Fibroblast of lung (primary cell): ENCODE data around the gene DUSP3. TPM values are rescaled to one million over a fixed set of nuclear protein-coding genes. Genes with fewer than 3 reads are reported as not detected.

Experiments used
- DNase-seq, 2 donors: peaks; one replicate each; pipeline versions ENCODE4 v3.0.0 to v3.0.0-alpha.2; 2010; ENCODE audit warnings: low read depth in 2 of 2
- H2AFZ ChIP-seq: 2 replicates; pipeline ENCODE4 v1.5.1; 2012; ENCODE audit warnings: low read length, control low read depth, inconsistent platforms
- H3K27ac ChIP-seq: 2 replicates; pipeline ENCODE4 v1.5.1; 2011; ENCODE audit warnings: low read length, control low read depth; ENCODE audit not compliant: insufficient read depth
- H3K27me3 ChIP-seq: 2 replicates; pipeline ENCODE4 v1.5.1; 2011; ENCODE audit warnings: mild to moderate bottlenecking, low read length; ENCODE audit not compliant: control insufficient read depth, insufficient read depth
- H3K36me3 ChIP-seq: 2 replicates; pipeline ENCODE4 v1.5.1; 2011; ENCODE audit warnings: low read length; ENCODE audit not compliant: control insufficient read depth, insufficient read depth
- H3K4me1 ChIP-seq: 2 replicates; pipeline ENCODE4 v1.5.1; 2011; ENCODE audit warnings: low read length; ENCODE audit not compliant: control insufficient read depth, insufficient read depth; ENCODE audit errors: extremely low read depth
- H3K4me2 ChIP-seq: 2 replicates; pipeline ENCODE4 v1.5.1; 2011; ENCODE audit warnings: low read length, control low read depth; ENCODE audit not compliant: insufficient read depth; ENCODE audit errors: extremely low read depth
- H3K4me3 ChIP-seq, 4 experiments: fragments of 200-600 bp in 1 of 4; sonication (generic) in 1 of 4; replicated peaks in 1 of 4; 2 replicates each; pipeline ENCODE4 v1.5.1; 2011 to 2016; ENCODE audit warnings: low read length in 4 of 4, low read depth in 3 of 4, mild to moderate bottlenecking in 3 of 4, control low read depth in 2 of 4, inconsistent platforms in 1 of 4, mixed read lengths in 1 of 4; ENCODE audit not compliant: insufficient read depth in 1 of 4; ENCODE audit errors: control extremely low read depth in 1 of 4
- H3K79me2 ChIP-seq: 2 replicates; pipeline ENCODE4 v1.5.1; 2012; ENCODE audit warnings: mild to moderate bottlenecking, low read length, inconsistent platforms; ENCODE audit not compliant: control insufficient read depth, insufficient read depth
- H3K9ac ChIP-seq: 2 replicates; pipeline ENCODE4 v1.5.1; 2011; ENCODE audit warnings: mild to moderate bottlenecking, low read length, control low read depth; ENCODE audit not compliant: insufficient read depth
- H3K9me3 ChIP-seq: 2 replicates; pipeline ENCODE4 v1.5.1; 2012; ENCODE audit warnings: low read depth, low read length; ENCODE audit not compliant: control insufficient read depth, insufficient read depth
- H4K20me1 ChIP-seq: 2 replicates; pipeline ENCODE4 v1.5.1; 2011; ENCODE audit warnings: low read length; ENCODE audit not compliant: control insufficient read depth, insufficient read depth; ENCODE audit errors: extremely low read depth
- CTCF ChIP-seq, 2 donors: IDR thresholded peaks in 1 of 2; conservative IDR thresholded peaks in 1 of 2; 1 replicate in 1 of 2; 2 replicates in 1 of 2; pipeline ENCODE4 v1.5.1; 2011 to 2012; ENCODE audit warnings: low read length in 2 of 2, control low read depth in 1 of 2, inconsistent platforms in 1 of 2, low read depth in 1 of 2, mild to moderate bottlenecking in 1 of 2
- EZH2 ChIP-seq: IDR thresholded peaks from 2 replicates; pipeline ENCODE4 v1.5.1; 2012; ENCODE audit warnings: low read length, control low read depth, mild to moderate bottlenecking; ENCODE audit errors: missing control alignments
- polyA plus RNA-seq, 2 donors: library from polyadenylated mRNA; depleted of rRNA in 1 of 2; stranded (reverse) in 1 of 2; unstranded in 1 of 2; fragments of >200 nt; gene quantifications; 2 replicates each; pipeline ENCODE4 v1.2.1, GENCODE V29; 2011 to 2012; ENCODE audit warnings: missing spikeins in 1 of 2
- total RNA-seq: library from RNA; depleted of rRNA; stranded (reverse); fragments of >200 nt; gene quantifications from 2 replicates; pipeline ENCODE4 v1.2.1, GENCODE V29; 2014

DUSP3 gene
- total and polyA plus RNA-seq, 2 donors (not counting 1 experiment from before 2014, with no cell fraction given), result 51.2 to 55.9 TPM

GRCh38 chr17:43736389-43736788 lies 42.4 kb downstream of the DUSP3 start:
- no peak for TF ChIP-seq EZH2
- no peak for TF ChIP-seq CTCF (conservative IDR thresholded peaks at IDR 0.05 in 1 of 2, IDR thresholded peaks at IDR 0.05 in 1 of 2; ENCODE audit: low read depth in 1 of 2, low read length in 2 of 2)
- Histone ChIP-seq H3K4me2 (no peak overlapping the region), H3K79me2 (no peaks in the 10 kb centered on the region), H3K9ac (no peak overlapping the region), H4K20me1 (no peaks in the 10 kb centered on the region), H3K36me3 (no peaks in the 10 kb centered on the region), H3K4me1 (peaks cover 2% of the 10 kb centered on the region), H3K27ac (no peak overlapping the region), H3K4me3 (no peak overlapping the region), H3K9me3 (no peaks in the 10 kb centered on the region), H3K27me3 (no peaks in the 10 kb centered on the region), H2AFZ (no peak overlapping the region)
- DNase-seq, result no peak

GRCh38 chr17:43734376-43734775 lies 44.4 kb downstream of the DUSP3 start:
- no peak overlapping the region for H3K4me2 ChIP-seq
- peaks cover 2% of the 10 kb centered on the region for H3K4me1 ChIP-seq
- no peaks in the 10 kb centered on the region for H3K36me3 ChIP-seq
- TF ChIP-seq CTCF (conservative IDR thresholded peaks at IDR 0.05 in 1 of 2, IDR thresholded peaks at IDR 0.05 in 1 of 2; ENCODE audit: low read depth in 1 of 2, low read length in 2 of 2) (no peak), EZH2 (no peak)
- H3K9me3 ChIP-seq, result no peaks in the 10 kb centered on the region
- no peaks in the 10 kb centered on the region for H4K20me1 ChIP-seq
- H2AFZ ChIP-seq, result no peak overlapping the region
- no peaks in the 10 kb centered on the region for H3K79me2 ChIP-seq
- no peak overlapping the region for H3K9ac ChIP-seq
- H3K27me3 ChIP-seq, result no peaks in the 10 kb centered on the region
- no peak overlapping the region for H3K4me3 ChIP-seq
- peak; percentile 45 to 96 for DNase-seq
- no peak overlapping the region for H3K27ac ChIP-seq

- H3K9me3 ChIP-seq, result no peaks in the 10 kb centered on the region
- TF ChIP-seq CTCF (conservative IDR thresholded peaks at IDR 0.05 in 1 of 2, IDR thresholded peaks at IDR 0.05 in 1 of 2; ENCODE audit: low read depth in 1 of 2, low read length in 2 of 2), result no peak
- no peak for TF ChIP-seq EZH2
- no peak overlapping the region for H3K4me3 ChIP-seq
- peak overlapping the region; percentile 42 for H3K4me2 ChIP-seq
- no peak for DNase-seq
- H4K20me1 ChIP-seq, result no peaks in the 10 kb centered on the region
- no peak overlapping the region for H2AFZ ChIP-seq
- no peak overlapping the region for H3K27ac ChIP-seq
- no peaks in the 10 kb centered on the region for H3K79me2 ChIP-seq
- no peaks in the 10 kb centered on the region for H3K27me3 ChIP-seq
- H3K9ac ChIP-seq, result no peak overlapping the region
- peaks cover 2% of the 10 kb centered on the region for H3K4me1 ChIP-seq
- H3K36me3 ChIP-seq, result no peaks in the 10 kb centered on the region
Measured at GRCh38 chr17:43733956-43734355, 44.8 kb downstream of the DUSP3 start.
